Body of pancreas (tissue), 4 donors: ENCODE results near the gene HOXD4.

Experiments used
- POLR2A ChIP-seq, 3 donors: fragments of 450-650 bp; IDR thresholded peaks; one replicate each; pipeline ENCODE4 v1.6.1; 2016; ENCODE audit warnings: antibody characterized with exemption in 3 of 3, mild to moderate bottlenecking in 2 of 3
- TF ChIP-seq, protein P1 (sequence below), 7 experiments: fragments of 450-650 bp in 4 of 7; fragments of 200-600 bp in 3 of 7; sonication (generic) in 3 of 7; IDR thresholded peaks; one replicate each; pipeline ENCODE4 v1.5.1; 2016 to 2019; ENCODE audit warnings: antibody characterized with exemption in 7 of 7

DNA sequence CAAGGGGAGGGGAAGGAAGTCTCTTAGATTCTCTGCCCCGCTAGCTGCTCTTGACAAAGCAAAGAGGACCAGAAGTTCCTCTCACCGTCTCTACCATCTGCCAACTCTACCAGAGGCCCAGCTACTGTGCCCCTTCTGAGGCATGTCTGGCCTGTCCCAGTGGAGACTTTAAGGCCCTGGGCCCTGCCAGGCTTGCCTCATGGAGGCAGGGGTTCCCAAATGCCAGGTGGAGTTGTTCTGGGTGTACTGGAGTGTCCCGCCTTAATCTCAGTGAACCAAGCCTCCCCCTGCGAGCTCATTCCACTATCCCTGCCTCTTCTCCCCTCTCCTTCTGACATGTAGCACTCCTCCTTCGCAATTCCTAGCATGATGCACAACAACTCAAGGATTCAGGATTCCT, 49.5 kb upstream of the HOXD4 start:
- TF ChIP-seq, protein P1, sequence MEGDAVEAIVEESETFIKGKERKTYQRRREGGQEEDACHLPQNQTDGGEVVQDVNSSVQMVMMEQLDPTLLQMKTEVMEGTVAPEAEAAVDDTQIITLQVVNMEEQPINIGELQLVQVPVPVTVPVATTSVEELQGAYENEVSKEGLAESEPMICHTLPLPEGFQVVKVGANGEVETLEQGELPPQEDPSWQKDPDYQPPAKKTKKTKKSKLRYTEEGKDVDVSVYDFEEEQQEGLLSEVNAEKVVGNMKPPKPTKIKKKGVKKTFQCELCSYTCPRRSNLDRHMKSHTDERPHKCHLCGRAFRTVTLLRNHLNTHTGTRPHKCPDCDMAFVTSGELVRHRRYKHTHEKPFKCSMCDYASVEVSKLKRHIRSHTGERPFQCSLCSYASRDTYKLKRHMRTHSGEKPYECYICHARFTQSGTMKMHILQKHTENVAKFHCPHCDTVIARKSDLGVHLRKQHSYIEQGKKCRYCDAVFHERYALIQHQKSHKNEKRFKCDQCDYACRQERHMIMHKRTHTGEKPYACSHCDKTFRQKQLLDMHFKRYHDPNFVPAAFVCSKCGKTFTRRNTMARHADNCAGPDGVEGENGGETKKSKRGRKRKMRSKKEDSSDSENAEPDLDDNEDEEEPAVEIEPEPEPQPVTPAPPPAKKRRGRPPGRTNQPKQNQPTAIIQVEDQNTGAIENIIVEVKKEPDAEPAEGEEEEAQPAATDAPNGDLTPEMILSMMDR (IDR thresholded peaks at IDR 0.05), result no peak
- TF ChIP-seq POLR2A (IDR thresholded peaks at IDR 0.05), result no peak
